ENCODE measurements around the gene KIF26B.

Gene KIF26B

DNA sequence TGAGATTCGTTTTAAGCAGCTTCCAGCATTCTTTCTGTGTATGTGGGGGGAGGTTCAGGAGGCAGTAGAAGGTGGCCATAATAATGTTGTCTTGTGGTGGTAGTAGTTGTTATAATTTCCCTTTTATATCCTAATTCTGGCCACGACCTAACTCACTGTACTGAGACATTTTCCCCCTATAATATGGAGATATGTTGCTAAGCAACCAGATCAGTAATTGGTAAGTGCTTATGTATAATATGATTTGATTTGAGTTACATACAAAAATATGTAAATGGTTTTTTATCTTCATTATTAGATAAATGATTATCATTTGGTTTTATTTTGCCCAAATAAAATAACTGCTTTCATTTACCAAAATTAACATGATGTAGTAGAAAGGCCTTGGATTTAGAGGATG is 376.2 kb downstream of the KIF26B start:
- no peak for DNase-seq

DNA sequence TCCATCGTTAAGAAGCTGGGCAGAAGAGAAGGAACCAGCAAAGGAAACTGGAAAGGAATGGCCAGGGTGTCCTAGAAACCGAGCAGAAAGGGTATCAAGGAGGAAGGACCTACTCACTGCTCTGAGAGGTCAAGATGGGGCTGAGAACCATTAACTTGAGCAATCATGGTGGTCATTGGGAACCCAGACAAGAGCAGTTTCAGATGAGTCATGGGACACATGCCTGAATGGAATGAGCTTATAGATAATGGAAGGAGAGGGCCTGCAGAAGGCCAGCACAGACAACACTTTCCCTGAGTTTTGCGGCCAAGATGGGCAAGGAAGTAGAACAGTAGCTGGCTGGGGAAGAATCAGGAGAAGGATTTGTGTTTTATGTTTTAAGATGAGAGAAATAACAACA is 383.2 kb downstream of the KIF26B start:
- DNase-seq: no peak

DNA sequence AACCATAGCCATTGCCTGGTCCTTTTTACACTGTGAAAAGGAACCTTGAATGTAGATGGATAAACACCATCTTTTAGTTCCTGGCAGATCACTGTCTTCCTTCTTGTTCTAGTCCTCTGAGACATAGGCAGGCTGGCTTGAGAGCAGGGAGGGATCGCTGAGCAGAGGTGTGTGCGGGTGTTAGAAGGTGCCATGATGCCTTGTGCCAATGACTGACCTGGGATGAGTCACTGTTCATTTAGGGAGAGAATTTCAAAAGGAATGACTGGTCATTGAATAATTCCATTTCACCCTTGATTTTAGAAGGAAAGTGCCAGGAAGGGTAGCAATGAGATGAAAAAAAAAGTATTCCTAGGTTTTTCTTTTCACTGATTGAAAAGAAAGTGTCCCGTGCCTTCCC is 383.9 kb downstream of the KIF26B start:
- no peak for DNase-seq

DNA sequence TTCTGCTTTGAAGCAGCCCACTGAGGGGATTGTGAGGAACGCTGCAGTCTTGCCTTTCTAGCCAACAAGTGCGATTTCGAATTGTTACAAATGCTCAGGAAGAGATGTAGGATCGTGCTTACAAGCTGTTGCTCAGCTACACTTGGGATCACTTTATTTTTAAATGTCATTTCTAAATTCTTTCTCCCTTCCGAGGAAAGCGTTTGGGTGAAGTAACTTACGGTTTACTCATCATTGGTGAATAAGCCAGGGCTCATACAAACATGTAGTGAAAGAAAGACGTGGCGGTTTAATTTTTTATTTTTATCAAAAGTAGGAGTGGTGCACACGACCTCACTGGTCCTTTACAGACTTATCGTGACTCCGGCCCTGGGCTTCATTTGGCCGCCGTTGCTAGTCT is 386.6 kb downstream of the KIF26B start:
- no peak for DNase-seq

DNA sequence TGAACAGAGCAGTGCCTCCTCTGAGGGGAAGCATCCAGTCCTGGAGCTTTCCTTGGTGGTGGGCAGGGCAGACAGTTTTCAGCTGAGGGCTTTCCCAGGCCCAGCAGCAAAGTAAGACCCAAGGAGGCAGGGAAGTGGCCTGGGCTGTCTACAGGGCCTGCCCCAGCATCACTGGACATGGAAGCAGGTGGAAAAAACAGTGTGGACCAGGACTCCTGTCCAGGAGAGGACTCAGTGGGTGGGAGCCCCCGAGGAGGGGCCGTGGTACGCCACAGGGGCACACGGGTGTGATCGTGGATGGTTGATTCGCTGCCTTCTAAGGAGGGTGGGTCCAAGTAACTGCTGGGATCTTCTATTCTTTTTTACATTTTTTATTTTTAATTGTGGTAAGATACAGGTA is 387.6 kb downstream of the KIF26B start:
- no peak for DNase-seq

DNA sequence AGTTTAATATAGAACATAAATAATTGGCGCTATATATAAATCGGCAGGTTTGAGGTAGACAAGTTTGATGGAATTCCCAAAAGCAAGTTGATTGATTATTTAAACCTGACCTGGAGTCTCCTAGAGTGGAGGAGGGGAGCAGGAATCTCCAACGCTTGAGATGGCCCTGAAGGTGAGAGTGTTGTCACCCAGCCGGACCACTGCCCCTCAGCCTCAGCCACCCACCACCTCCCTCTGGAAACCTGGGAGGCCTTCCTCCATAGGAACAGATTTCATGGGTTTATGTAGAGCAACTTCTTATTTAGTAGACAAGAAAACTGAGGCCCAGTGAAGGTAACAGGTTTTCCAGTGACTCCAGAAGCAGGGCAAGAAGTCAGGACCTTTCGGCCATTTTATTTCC is 389.5 kb downstream of the KIF26B start:
- no peak for DNase-seq

DNA sequence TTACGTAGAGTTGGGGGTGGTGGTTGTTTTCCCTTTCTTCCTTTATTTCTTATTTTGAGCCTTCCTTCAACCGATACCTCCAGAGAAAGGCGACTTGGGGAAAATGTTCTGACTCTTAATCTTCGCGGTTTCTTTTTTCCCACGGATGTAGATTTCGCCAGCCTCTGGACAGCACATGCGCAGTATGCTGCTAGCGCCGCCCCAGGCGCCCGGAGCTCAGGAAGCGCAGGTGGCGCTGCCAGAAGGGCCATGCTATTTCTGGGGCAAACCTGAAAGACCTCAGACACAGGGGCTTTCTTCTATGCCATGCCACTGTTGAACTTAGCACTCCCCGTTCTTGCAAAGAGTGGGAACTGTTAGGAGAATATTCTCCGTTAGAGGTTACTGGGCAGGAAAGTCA is 392.1 kb downstream of the KIF26B start:
- DNase-seq: no peak

DNA sequence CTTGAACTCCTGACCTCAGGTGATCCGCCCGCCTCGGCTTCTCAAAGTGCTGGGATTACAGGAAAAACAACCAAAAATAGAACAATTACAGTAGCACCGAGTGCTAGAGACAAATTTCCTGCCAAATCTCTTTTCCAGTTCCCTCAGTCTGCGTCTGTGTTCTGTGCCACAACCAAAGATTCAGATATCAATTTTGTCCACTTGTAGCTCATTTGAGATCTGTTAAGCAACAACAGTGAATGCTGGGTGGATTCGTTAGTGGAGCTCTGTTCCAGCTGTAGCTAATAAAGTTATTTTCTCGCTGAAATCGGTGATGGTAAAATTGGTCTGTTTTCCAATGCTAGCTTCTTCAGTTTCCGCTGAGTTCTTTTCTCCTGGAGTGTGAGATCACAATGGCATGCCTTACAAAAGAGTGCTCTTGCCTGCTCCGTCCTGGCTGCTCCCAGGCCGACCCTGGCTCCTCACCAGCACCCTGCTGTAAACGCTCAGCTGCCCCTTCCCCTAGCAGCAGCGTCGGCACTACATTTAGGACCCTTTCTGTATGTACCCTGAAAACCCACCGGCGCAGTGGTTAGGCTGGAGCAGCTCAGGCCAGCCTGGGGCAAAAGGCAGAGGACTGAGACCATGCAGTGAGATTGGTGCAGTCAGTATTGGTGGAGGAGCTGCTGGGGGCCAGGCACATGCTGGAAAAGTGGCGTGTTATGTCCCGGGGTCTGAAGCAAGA is 395.4 kb downstream of the KIF26B start:
- no peak for DNase-seq

DNA sequence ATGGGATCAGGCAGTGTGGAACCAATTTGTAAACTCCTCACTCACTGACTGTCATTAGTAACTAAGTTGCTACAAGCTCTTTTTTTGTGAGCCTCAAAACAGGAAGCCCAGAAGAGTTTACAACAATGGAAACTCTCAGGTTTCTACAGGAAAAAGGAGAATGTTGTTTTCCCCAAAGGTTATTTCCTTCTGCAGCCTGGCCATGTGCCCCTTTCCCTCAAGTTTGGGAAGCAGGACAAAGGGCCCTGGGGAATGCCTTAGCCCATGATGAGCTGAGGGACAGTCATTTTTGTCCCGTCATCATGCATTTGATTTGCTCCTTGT is 395.9 kb downstream of the KIF26B start:
- no peak for DNase-seq

DNA sequence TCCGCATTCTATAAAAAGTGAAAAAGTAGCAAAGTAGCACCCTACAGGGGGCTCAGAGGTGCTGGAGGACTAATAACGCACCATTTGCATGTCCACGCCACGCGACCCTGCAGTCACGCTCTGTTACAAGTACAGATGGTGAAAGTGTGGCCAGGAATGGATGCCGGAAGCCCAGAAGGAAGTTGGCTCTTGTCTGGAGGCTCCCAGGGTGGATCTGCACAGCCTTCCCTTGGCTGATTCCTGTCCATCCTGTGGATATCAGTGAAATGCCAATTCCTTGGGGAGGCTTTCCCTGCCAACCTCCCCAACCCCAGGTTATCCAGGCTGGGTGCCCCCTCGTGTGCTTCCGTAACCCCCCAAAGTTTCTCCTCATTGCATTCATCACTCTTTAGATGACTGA is 396.8 kb downstream of the KIF26B start:
- DNase-seq: no peak

DNA sequence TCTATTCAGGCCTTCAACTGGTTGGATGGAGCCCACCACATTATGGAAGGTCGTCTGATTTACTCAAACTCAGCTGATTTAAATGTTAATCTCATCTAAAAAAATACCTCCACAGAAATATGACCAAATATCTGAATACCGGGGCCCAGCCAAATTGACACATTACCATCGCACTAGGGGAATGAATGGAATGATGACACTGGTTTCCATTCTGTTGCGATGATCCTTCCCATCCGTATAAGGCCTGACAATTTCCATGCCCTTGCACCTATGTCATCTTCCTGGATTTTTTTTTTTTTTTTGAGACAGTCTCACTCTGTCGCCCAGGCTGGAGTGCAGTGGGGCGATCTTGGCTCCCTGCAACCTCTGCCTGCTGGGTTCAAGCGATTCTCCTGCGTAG is 397.5 kb downstream of the KIF26B start:
- no peak for DNase-seq

DNA sequence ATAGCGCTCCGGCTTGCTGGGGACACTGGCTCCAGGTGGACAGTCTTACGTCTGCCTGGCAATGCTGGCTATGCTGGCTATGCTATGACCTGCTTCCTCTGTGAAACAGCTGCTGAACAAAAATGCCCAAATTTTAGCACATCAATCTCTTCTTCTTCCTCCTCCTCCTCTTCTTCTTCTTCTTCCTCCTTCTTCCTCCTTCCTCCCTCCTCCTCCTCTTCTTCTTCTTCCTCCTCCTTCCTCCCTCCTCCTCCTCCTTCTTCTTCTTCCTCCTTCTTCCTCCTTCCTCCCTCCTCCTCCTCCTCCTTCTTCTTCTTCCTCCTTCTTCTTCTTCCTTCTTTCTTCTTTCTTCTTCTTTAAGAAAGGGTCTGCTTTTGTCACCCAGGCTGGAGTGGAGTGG is 401.3 kb downstream of the KIF26B start:
- no peak for DNase-seq

DNA sequence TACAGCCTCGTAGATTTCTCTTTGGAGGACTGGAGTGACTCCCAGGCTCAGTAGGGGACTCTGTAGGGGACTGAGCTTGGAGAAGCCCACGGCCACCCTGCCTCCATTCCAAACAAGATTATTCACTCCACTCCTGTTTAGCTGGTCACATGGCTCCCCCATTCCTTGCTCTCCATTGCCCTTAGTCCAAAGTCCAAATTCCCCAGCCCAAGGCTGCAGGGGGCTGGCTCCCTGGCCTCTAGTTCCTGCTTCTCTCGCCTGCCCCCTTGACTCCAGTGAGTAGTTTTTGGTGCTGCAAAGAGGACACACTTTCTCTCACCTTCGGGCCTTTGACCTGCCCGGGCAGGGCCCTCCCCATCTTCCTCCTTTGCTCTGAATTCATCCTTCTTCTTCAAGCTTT is 403.3 kb downstream of the KIF26B start:
- no peak for DNase-seq

DNA sequence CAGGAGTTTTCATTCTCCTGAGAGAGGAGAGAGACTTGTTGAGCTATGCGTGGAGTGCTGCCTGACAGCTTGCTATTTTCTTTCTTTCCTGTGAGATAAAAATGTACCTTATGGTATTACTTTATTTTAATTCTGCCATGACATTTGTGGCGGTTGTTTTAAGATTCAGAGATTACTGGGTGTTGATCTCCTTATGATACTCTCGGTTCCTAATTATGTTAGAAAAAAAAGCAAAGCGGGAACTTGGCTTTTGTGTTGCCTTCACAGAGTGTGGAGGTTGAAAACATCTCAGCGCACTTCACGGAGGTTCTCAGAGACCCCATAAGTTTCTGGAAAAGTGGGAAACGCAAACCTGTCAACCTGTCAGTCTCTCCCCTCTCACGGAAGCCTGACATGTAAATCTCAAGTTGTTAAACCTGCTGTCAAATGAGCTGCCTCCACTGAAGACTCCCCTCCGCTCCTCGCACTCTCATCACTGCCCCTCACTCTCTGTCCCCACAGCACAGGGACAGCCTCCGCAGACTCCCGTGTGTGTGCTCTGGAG is 405.6 kb downstream of the KIF26B start:
- no peak for DNase-seq

DNA sequence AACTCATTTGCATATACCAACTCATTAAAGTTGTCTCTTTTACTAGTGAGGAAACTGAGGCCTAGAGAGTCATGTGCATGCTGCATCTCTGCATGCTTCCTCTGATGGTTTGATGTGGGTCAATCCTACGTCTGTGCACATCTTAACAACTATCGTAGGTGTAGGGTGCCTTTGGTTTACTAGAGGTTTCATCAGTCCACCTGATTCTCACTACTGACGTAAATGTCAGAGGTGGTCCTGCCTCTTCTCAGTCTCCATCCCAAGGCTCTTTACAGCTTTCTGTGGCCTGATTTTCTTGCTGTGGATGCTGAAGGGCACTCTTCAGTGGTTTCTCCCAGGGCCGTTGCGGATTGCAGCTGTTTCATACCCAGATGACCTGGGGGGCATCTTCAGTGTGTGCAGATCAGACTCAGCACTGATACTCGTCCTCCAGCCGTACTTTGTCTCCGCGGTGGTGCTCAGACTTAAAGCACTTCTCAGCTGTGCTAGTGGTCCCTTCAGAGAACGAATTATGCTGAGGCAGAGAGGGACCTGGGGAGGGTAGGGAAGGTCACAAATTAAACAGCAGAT is 407.0 kb downstream of the KIF26B start:
- no peak for DNase-seq

DNA sequence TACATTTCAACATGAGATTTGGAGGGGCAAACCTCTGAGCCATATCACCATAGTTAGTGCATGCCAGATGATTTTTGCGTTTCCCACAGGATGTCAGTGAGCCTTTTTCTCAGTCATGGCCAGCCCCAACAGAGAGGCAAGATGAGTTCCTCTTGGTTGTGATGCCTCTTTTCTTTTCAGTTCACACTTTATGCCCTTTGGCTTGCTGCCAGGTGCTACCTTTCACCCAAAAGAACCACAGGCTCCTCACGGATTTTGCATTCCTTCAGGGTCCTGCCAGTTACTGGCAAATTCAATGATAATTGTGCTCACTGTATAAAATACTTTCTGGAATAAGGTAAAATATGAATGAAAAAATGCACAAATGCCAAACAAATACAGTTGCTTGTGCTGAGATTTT is 411.3 kb downstream of the KIF26B start:
- DNase-seq: no peak

DNA sequence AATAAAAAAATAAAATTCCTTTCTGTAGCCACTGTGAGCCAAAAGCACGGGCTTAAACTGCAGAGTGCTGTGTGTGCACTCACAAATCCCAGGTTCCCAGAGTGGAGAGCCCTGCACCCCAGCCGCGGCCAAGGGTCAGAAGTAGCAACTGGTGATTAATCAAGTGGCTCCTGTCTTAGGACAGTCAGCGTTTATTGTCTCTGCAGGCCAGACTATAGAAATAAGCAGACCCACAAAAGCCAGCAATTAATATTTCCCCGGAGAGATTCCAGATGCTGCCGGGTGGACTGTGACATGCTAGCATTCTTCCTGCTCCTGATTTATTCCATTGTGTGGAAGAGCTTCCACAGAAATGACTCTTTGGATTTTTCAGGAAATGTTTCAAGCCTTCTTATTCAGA is 412.2 kb downstream of the KIF26B start:
- DNase-seq: no peak

DNA sequence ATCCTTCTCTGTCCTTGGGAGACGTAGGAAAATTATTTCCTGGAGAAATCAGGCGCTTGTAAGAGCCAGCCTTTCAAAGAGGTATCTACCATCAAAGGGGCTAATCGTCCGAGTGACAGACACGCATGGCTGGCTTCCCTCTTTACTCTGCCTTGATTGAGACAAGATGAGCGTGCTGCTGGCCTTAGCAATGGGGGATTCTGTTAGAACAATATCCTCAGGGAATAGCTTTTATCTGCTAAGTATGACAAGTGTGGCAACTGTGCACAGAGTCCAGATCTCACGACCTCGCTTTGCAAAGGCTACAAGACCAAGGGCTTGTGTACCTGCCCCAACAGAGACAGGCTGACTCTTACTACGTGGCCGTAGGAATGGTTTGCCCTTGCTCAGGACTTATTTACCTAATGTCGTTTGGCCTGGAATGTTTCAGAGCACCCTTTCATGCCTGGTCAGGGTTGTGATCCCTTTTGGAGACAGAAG is 417.1 kb downstream of the KIF26B start:
- no peak for DNase-seq

DNA sequence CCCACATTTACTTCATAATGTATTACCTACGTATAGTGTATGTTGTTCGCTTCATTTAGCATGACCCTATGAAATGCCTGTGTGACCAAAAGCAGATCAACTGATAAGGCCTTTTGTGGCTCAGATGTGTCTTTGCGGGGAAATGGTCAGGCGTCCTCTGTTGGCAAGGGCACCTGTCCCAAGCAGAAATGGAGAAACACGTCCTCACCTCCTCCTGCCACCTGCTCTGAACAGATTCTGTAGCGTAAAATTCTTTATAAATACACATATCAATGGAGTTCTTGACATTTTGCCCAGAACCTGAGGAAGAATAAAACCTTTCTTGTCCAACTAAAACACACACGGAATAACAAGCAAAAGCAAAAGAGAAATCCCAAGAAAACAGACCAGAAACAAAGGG is 417.9 kb downstream of the KIF26B start:
- no peak for DNase-seq

DNA sequence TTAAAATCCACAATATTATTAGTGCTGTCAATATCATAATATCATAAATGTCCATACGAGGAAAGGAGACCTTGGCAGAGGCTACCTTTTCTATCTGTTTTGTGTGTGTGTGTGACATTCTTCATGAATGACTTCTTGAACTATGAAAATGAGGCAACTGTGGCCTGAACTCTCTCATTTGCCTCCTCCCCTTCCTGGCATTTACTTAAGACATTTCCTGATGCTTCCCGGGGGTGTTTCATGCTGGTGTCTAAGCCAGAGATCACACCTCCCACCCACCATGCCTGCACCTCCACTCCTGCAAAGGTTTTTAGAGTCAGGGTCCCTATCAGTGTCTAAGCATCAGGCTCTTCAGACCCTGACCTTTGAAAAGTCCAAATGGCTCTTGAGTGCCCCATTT is 420.9 kb downstream of the KIF26B start:
- DNase-seq: no peak

DNA sequence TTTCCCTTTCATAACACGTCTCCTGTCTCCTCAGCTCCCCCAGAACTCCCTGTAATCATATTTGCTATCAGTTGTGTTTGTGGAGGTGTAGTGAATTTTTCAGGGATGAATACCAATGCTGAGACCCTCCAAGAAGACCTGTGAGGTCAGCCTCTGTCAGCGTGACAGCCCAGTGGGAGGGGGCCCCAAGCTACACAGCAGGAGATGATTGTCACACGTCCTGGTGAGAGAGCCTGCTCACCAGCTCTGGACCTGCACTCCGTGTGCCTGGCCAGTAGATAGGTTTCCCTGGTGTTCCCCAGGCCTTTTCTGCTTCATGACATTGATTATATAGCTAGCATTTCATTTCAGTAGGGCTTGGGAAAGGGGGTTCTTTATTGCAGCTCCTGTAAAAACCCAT is 421.5 kb downstream of the KIF26B start:
- DNase-seq: no peak

DNA sequence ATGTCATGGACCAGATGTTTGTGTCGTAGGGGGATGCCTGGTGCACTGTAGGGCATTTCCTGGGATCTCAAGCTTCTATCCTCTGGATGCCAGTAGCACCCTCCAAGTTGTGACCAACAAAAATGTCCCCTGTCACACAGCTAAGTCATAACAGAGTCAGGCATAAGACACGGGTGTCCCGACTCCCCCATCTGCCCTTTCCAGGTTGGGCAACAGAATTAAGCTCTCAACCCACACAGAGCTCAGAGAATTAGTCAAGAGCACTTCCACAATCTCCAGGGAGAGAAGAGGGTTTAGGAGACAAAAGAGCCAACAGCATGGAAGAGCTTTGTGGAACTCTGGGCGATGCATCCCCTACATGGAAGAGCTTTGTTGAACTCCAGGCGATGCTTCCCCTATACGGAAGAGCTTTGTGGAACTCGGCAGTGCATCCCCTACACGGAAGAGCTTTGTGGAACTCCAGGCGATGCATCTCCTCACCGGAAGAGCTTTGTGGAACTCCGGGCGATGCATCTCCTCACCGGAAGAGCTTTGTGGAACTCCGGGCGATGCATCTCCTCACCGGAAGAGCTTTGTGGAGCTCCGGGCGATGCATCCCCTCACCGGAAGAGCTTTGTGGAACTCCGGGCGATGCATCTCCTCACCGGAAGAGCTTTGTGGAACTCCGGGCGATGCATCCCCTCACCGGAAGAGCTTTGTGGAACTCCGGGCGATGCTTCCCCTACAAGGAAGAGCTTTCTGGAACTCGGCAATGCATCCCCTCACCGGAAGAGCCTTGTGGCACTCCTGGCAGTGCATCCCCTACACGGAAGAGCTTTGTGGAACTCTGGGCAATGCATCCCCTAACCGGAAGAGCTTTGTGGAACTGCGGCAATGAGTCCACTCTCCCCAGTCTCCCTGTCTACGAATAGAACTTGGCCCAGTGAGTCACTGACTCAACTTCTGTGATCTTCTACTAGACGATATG is 422.7 kb downstream of the KIF26B start:
- DNase-seq: no peak

DNA sequence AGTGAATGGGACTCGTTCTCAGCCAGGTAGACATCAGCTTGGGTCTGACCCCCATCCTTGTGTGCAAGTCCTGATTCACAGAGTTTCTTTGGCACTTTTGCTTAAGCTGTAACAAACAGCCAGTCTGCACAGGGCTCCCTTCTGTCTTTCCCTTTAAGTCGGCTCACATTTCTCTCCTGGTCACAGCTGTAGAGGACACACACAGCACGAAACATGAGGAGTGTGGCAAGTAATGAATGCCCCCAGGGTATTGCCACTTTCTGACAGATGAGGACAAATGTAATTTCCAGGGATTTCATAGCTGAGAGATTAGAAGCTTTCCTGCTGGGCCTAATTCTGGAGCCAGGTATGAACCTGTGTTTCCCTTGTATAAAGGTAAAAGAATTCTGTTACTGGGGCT is 423.5 kb downstream of the KIF26B start:
- DNase-seq: no peak

DNA sequence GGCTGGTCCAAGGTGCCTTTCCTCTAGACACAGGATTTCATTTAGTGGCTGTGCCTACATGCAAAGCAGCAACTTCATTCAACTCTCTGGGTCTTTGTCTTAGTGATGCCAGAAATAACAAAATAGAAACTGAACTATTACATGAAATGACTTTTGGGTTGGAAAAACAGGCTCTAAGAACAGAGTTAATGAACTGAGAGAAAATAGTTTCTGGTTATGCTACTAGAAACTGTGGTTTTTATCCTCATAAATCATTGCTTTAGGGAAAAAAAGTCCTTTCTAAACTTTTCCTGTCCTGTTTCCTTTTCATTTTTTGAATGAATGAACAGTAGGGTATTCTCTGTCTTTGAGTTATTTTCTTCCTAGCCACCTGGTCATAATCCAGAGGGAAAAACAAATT is 424.0 kb downstream of the KIF26B start:
- DNase-seq: no peak

Measured in CD4-positive, alpha-beta T cell treated with Interleukin-12 subunit alpha and Interleukin-12 subunit beta, for 1 hour (primary cell).